ENCODE data around the gene SRRM2.

SRRM2 gene

GRCh38 chr16:2710711-2711231 is 41.7 kb upstream of the SRRM2 start:
- no peak for DNase-seq (ENCODE audit: low spot score)
- no peak for TF ChIP-seq CTCF (IDR thresholded peaks at IDR 0.05; ENCODE audit: extremely low read depth, missing control alignments)

- TF ChIP-seq CTCF (IDR thresholded peaks at IDR 0.05; ENCODE audit: extremely low read depth, missing control alignments), result no peak
- no peak for DNase-seq (ENCODE audit: low spot score)
Measured at GRCh38 chr16:2711370-2712062, 40.9 kb upstream of the SRRM2 start.

DNA sequence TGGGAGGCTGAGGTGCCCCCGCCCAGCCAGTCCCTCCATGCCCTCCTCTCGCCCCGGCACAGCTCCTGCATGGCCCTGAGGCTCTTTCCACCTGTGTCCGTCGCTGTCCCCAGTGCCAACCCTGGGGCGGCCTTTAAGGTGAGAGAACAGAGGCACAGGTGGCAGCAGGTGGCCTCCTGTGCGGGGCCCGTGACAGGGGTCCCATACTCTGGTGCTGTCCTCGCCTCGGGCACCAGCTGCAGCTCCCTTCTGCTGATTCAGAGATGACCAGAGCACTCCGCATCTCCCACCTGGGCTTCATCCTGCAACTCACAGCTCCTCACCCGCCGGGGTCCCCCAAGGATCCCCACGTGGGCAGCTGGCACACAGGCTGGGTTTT is 40.4 kb upstream of the SRRM2 start:
- no peak for TF ChIP-seq CTCF (IDR thresholded peaks at IDR 0.05; ENCODE audit: extremely low read depth, missing control alignments)
- no peak for DNase-seq (ENCODE audit: low spot score)

DNA sequence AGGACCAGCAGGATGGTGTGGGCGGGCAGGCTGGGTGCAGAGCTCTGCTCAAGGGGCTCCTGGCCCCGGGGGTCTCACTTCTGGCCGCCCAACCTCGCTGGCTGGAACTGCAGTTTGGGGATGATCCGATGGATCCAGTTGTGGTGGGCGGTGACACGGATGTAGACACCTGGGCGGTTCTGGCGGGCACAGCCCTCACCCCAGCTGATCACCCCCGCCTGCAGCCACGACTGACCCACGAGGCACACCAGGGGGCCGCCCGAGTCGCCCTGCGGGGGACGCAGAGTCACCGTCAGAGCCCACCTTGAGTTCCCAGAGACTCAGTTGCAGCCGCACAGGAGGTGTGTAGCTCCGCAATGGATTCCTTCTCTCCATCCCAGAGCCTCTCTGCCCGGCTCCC is 39.9 kb upstream of the SRRM2 start:
- DNase-seq (ENCODE audit: low spot score), result no peak
- no peak for TF ChIP-seq CTCF (IDR thresholded peaks at IDR 0.05; ENCODE audit: extremely low read depth, missing control alignments)

DNA sequence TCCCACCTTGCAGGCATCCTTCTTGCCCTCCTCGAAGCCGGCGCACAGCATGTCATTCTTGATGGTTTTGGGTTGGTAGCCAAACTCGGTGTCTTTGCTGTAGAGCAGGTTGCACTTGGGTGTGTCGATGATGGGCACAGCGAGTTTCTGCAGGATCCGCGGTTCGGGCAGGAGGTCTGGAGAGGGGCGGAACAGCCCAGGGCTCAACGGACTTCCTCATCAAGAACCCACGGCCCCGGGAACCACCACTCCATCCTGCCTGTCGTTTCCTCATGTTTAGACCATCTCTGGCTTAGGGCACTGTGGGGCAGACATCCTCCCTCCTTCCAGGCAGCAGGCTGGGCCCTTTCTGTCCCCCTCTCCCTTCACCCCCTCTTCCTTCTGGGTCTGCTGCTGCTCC is 38.9 kb upstream of the SRRM2 start:
- no peak for DNase-seq (ENCODE audit: low spot score)
- no peak for TF ChIP-seq CTCF (IDR thresholded peaks at IDR 0.05; ENCODE audit: extremely low read depth, missing control alignments)

DNA sequence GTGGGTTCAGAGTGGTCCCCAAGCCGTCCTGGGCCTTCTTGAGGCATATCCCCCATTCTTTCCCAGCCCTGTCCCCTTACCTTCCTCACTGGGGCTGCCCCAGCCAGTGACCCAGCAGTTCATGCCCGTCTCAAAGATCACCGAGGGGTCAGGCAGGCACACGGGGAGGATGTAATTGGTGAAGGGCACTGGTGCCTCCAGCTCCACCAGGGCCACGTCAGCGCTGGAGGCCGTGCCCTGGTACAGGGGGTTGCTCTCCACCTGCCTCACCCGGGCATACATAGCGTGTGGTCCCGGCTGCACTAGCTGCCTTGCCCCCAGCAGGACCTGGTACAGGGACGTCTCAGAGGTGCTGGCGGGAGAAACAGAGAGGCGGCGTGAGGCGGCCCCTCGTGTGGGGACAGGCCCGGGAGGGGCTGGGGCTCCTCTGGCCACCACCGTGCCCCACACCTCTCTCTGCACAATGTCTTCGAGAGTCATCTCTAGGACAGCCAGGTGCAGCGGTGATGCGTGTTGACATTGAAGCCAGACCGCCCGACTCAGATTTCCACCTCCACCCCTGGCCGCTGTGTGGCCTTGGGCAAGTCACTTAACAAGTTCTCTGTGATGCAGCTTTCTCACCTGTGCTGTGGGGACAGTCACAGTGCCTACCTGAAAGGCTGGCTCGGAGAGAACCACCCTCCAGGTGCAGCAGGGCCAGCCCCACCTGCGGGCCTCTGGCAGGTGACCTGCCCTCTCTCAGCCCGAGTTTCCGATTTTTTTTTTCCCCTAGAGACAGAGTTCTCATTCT is 38.3 kb upstream of the SRRM2 start:
- no peak for TF ChIP-seq CTCF (IDR thresholded peaks at IDR 0.05; ENCODE audit: extremely low read depth, missing control alignments)
- DNase-seq (ENCODE audit: low spot score), result no peak

DNA sequence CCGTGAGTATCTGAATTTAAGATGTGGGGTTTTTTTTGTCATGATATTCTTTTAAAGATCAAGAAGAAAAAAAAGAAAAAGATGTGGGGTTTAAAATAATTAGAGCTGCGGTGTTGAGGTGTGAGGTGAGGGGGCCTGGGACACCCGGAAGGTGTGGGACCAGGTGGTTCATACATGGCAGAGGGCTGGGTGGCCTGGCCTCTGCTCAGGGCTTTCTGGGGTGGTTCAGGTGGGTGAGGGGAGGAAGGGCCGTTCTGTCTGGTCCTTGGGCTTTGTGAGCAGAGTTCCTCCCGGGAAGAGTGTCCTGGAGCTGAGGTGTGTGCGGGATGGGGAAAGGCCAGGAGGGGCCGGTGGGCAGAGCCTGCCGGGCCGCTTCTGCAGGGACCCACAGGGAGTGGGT is 37.4 kb upstream of the SRRM2 start:
- no peak for TF ChIP-seq CTCF (IDR thresholded peaks at IDR 0.05; ENCODE audit: extremely low read depth, missing control alignments)
- DNase-seq (ENCODE audit: low spot score), result no peak

Measured in GM20000 (cell line).